Right lobe of liver (tissue), 4 donors: ENCODE measurements around the gene NCOA5.

Source experiments
- POLR2A ChIP-seq: fragments of 450-650 bp; IDR thresholded peaks from one replicate; pipeline ENCODE4 v1.6.1; 2017; ENCODE audit warnings: antibody characterized with exemption, mild to moderate bottlenecking
- TF ChIP-seq, protein P1 (sequence below), 4 donors: fragments of 200-600 bp in 3 of 4; fragments of 450-650 bp in 1 of 4; IDR thresholded peaks; one replicate each; pipeline versions ENCODE4 v1.5.1 to v1.8.0; 2016 to 2022; ENCODE audit warnings: antibody characterized with exemption in 4 of 4, mild to moderate bottlenecking in 2 of 4
- donor health status: DM: no; HTN: no; CAD: no.
- donor health status: DM: no; HTN: no; CAD: no.
- donor health status: DM: no; HTN: yes; CAD: no.

DNA sequence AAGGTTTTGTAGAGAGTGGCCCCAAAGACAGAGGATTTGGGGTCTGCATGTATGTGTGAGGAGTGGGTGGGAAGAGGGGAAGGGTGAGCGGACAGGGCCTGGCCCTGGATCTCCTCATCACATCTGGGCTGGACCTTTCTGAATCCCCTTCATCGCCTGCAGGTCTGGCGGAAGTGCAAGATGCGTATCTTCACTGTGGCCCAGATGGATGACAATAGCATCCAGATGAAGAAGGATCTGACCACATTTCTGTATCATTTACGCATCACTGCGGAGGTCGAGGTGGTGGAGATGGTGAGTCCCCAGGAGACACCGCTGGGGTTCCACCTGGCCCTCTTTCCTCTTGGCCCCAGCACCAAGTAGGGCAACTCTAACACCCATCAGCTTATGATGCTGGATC lies 36.3 kb downstream of the NCOA5 start:
- TF ChIP-seq, protein P1, sequence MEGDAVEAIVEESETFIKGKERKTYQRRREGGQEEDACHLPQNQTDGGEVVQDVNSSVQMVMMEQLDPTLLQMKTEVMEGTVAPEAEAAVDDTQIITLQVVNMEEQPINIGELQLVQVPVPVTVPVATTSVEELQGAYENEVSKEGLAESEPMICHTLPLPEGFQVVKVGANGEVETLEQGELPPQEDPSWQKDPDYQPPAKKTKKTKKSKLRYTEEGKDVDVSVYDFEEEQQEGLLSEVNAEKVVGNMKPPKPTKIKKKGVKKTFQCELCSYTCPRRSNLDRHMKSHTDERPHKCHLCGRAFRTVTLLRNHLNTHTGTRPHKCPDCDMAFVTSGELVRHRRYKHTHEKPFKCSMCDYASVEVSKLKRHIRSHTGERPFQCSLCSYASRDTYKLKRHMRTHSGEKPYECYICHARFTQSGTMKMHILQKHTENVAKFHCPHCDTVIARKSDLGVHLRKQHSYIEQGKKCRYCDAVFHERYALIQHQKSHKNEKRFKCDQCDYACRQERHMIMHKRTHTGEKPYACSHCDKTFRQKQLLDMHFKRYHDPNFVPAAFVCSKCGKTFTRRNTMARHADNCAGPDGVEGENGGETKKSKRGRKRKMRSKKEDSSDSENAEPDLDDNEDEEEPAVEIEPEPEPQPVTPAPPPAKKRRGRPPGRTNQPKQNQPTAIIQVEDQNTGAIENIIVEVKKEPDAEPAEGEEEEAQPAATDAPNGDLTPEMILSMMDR (IDR thresholded peaks at IDR 0.05) = no peak
- TF ChIP-seq POLR2A = no peak
